ENCODE results near the gene SLC25A42. TPM values are rescaled to one million over a fixed set of nuclear protein-coding genes. Genes with fewer than 3 reads are reported as not detected.
A peak's percentile ranks its signal among the peaks of the same experiment; 100 is the strongest.

The SLC25A42 gene
- total and polyA plus RNA-seq, 2 of the 13 experiments (the other 11 are each of a cell fraction or from before 2014, with no cell fraction given), result 12.8 to 18.3 TPM

GRCh38 chr19:19033176-19033425, 30.7 kb upstream of the SLC25A42 start:
- in situ Hi-C loops (cut with HindIII; ENCODE audit: extremely low pct_ligation_motif_present, low pct_unique_long_range_greater_than_20kb), result no loop called here
- intact Hi-C loops (cut with micrococcal nuclease; ENCODE audit: unreplicated experiment), result loop anchor here (2.0 kb wide), 1 partner anchor 30 kb away; the partner anchor contains the start of gene SLC25A42
- POLR2A ChIA-PET, result no interaction called here
- no peaks in the 10 kb centered on the region for H3K9me3 ChIP-seq (ENCODE audit: low read length)
- H3K4me1 ChIP-seq (ENCODE audit: insufficient read depth, low read length), result peaks cover 41% of the 10 kb centered on the region
- no CpG with 5 or more reads among the region's 32 CpGs for WGBS (ENCODE audit: low lambda C conversion rate)
- peaks cover 8 to 30% of the 10 kb centered on the region in 2 experiments for H3K36me3 ChIP-seq (replicated peaks in 1 of 2; ENCODE audit: control insufficient read depth in 1 of 2, insufficient read depth in 2 of 2, low read length in 2 of 2)
- TSS peak; percentile 75 for BruUV-seq (replicated peaks)
- peaks cover 51% of the 10 kb centered on the region for H3K79me2 ChIP-seq (ENCODE audit: insufficient read depth, low read length)
- H2AFZ ChIP-seq (ENCODE audit: low read length), result no peak overlapping the region
- no peaks in the 10 kb centered on the region; a peak in 1 of 5 replicates for H3K27me3 ChIP-seq (ENCODE audit: control insufficient read depth in 1 of 2, insufficient read depth in 2 of 2, low read length in 2 of 2)
- peak overlapping the region; percentile 91 to 98 (median 93) for H3K4me3 ChIP-seq (replicated peaks in 1 of 3; ENCODE audit: insufficient read depth in 1 of 3, low read depth in 2 of 3, low read length in 3 of 3)
- H4K20me1 ChIP-seq (ENCODE audit: insufficient read depth, low read length), result peaks cover 7% of the 10 kb centered on the region; the same call in 1 of the 2 replicates
- DNase-seq (ENCODE audit: low spot score), result no peak
- peak; percentile 47; the same call in 1 of the 3 replicates for ATAC-seq
- no peak for TF ChIP-seq FOXO4 (CRISPR knock-in tag; conservative IDR thresholded peaks at IDR 0.05)
- TF ChIP-seq RAD21 (CRISPR knock-in tag; IDR thresholded peaks at IDR 0.05), result peak; percentile 20; the same call in 1 of the 2 replicates
- peak; percentile 58 for TF ChIP-seq YY1 (IDR thresholded peaks at IDR 0.05; ENCODE audit: insufficient read depth, insufficient replicate concordance, low read depth, low read length)
- TF ChIP-seq ZNF558 (CRISPR knock-in tag; IDR thresholded peaks at IDR 0.05; ENCODE audit: borderline replicate concordance), result 0 out of 2 replicates have a peak, but pooled peaks have one; percentile 14
- TF ChIP-seq TMF1 (CRISPR knock-in tag; IDR thresholded peaks at IDR 0.05; ENCODE audit: low read depth), result 0 out of 2 replicates have a peak, but pooled peaks have one; percentile 54
- no peak for TF ChIP-seq SALL1 (CRISPR knock-in tag; IDR thresholded peaks at IDR 0.05)
- peak overlapping the region; percentile 98 for H3K27ac ChIP-seq (ENCODE audit: extremely low read length, insufficient read depth, low read length)
- peak overlapping the region; percentile 94 for H3K9ac ChIP-seq (ENCODE audit: insufficient read depth, low read depth, low read length)
- peak overlapping the region; percentile 95 for H3K4me2 ChIP-seq (ENCODE audit: low read depth, low read length)
- CTCF ChIA-PET (ENCODE audit: low intra/inter-chr PET ratio, low total read pairs), result no interaction called here
- no peak for FAIRE-seq

Measured in HepG2 (cell line).